NB4 (cell line): ENCODE measurements around the gene COL4A2.
A peak's percentile ranks its signal among the peaks of the same experiment; 100 is the strongest.

ENCODE experiments used
- CTCF ChIP-seq: IDR thresholded peaks from one replicate; pipeline ENCODE4 v1.5.1; 2012; ENCODE audit warnings: low read depth, low read length
- MYC ChIP-seq: IDR thresholded peaks from 2 replicates; pipeline ENCODE4 v1.6.1; 2011; ENCODE audit warnings: low read depth, low read length
- POLR2A ChIP-seq: IDR thresholded peaks from 2 replicates; pipeline ENCODE4 v1.6.1; 2011; ENCODE audit warnings: mild to moderate bottlenecking; ENCODE audit not compliant: insufficient read length; ENCODE audit errors: extremely low read depth

DNA sequence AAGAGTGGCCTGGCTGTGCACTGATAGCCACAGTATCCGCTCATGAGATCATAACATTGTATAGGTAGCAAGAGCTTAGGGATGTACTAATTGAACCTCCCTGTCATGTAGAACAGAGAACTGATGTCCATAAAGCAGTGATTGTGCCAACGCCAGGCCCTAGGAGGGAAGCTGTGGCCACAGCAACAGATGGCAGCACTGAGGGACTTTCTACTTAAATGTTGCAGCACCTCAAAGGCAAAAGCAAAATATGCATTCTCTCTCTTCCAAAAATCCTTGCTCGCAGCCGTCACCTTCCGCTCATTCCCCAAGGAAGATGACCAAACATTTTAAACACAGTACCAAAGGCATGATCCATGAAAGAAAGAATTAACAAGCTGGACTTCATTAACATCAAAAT, 32.4 kb upstream of the COL4A2 start:
- TF ChIP-seq CTCF = peak; percentile 14
- no peak for TF ChIP-seq MYC
- TF ChIP-seq POLR2A = no peak
